Measurements from ENCODE around the gene FGD3.

DNA sequence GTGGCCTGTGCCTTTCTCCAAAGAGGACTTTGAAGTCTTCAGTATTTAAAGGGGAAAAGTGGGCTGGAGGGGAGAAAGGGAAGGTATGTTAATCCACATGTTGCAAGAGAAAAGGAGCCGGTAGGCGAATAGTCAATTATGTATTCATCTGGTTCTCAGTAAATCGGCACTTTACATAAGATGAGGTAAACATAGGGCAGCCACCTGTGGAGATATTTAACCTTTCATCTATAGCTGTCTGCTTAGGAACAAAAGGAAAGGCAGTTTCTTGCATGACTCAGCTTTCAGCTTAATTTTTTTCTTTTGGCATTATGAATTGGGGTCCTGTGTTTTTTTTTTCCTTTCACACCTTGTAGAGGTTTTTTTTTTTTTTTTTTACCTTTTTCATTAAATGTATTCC is 42.2 kb downstream of the FGD3 start:
- no peak for TF ChIP-seq TAF1 (IDR thresholded peaks at IDR 0.05; ENCODE audit: borderline replicate concordance, low read depth, low read length)
- TF ChIP-seq POLR2A (IDR thresholded peaks at IDR 0.05; ENCODE audit: low read depth, low read length), result no peak
